HepG2 (cell line): ENCODE results near the gene C2orf92. TPM values are rescaled to one million over a fixed set of nuclear protein-coding genes. Genes with fewer than 3 reads are reported as not detected.

Source experiments
- ARNTL ChIP-seq: sonication (generic); formaldehyde crosslinking; IDR thresholded peaks from 2 replicates; pipeline ENCODE4 v1.4.0; 2020; ENCODE audit warnings: mild to moderate bottlenecking, missing genetic modification reagents
- BHLHE40 ChIP-seq: IDR thresholded peaks from 2 replicates; pipeline ENCODE4 v1.6.1; 2011; ENCODE audit warnings: low read length, improper control_type of control experiment
- CEBPZ ChIP-seq: IDR thresholded peaks from 2 replicates; pipeline ENCODE4 v1.6.1; 2012; ENCODE audit warnings: low read length, improper control_type of control experiment
- CENPBD1 ChIP-seq: sonication (generic); formaldehyde crosslinking; IDR thresholded peaks from 2 replicates; pipeline ENCODE4 v1.8.0; 2022; ENCODE audit warnings: missing genetic modification reagents, low read depth, mild to moderate bottlenecking, borderline replicate concordance
- CREBL2 ChIP-seq: sonication (generic); formaldehyde crosslinking; IDR thresholded peaks from 2 replicates; pipeline ENCODE4 v1.8.1; 2023; ENCODE audit warnings: missing genetic modification reagents, mild to moderate bottlenecking, borderline replicate concordance
- HDAC2 ChIP-seq: sonication (generic); formaldehyde crosslinking; IDR thresholded peaks from 2 replicates; pipeline ENCODE4 v1.4.0; 2020; ENCODE audit warnings: missing genetic modification reagents
- HNF4A ChIP-seq: sonication (generic); formaldehyde crosslinking; IDR thresholded peaks from 2 replicates; pipeline ENCODE4 v1.4.0; 2020; ENCODE audit warnings: missing genetic modification reagents
- HNRNPL ChIP-seq: fragments of 200-400 bp; formaldehyde crosslinking; IDR thresholded peaks from 2 replicates; pipeline ENCODE4 v1.6.1; 2017; ENCODE audit warnings: mild to moderate bottlenecking, low read depth, low read length
- NFIB ChIP-seq: sonication (generic); formaldehyde crosslinking; IDR thresholded peaks from 2 replicates; pipeline ENCODE4 v1.9.0; 2021; ENCODE audit warnings: missing genetic modification reagents, mild to moderate bottlenecking, borderline replicate concordance
- NKX3-1 ChIP-seq: sonication (generic); formaldehyde crosslinking; IDR thresholded peaks from 2 replicates; pipeline ENCODE4 v1.5.0; 2020; ENCODE audit warnings: missing genetic modification reagents
- NR1H2 ChIP-seq: sonication (generic); formaldehyde crosslinking; IDR thresholded peaks from 2 replicates; pipeline ENCODE4 v1.8.1; 2022; ENCODE audit warnings: low read depth, missing genetic modification reagents, borderline replicate concordance
- PHB2 ChIP-seq: fragments of 450-650 bp; IDR thresholded peaks from 2 replicates; pipeline ENCODE4 v1.6.1; 2018; ENCODE audit not compliant: partially characterized antibody
- PLRG1 ChIP-seq: fragments of 450-650 bp; conservative IDR thresholded peaks from 2 replicates; pipeline ENCODE4 v1.6.1; 2016
- RAD21 ChIP-seq: fragments of 450-650 bp; formaldehyde crosslinking; IDR thresholded peaks from 2 replicates; pipeline ENCODE4 v1.5.0; 2020; ENCODE audit warnings: mild to moderate bottlenecking
- SMYD3 ChIP-seq: sonication (generic); formaldehyde crosslinking; IDR thresholded peaks from 2 replicates; pipeline ENCODE4 v1.8.1; 2023; ENCODE audit warnings: mild to moderate bottlenecking, missing genetic modification reagents
- SP2 ChIP-seq: sonication (generic); formaldehyde crosslinking; IDR thresholded peaks from 2 replicates; pipeline ENCODE4 v1.5.1; 2020; ENCODE audit warnings: mild to moderate bottlenecking, missing genetic modification reagents
- ZBTB8A ChIP-seq: sonication (generic); formaldehyde crosslinking; IDR thresholded peaks from 2 replicates; pipeline ENCODE4 v1.4.0; 2020; ENCODE audit warnings: mild to moderate bottlenecking, low read depth, missing genetic modification reagents, borderline replicate concordance
- ZNF17 ChIP-seq: sonication (generic); formaldehyde crosslinking; IDR thresholded peaks from 2 replicates; pipeline ENCODE4 v1.5.0; 2020; ENCODE audit warnings: mild to moderate bottlenecking, missing genetic modification reagents
- ZNF276 ChIP-seq: sonication (generic); formaldehyde crosslinking; IDR thresholded peaks from 2 replicates; pipeline ENCODE4 v1.4.0; 2020; ENCODE audit warnings: mild to moderate bottlenecking, low read depth, missing genetic modification reagents
- ZNF484 ChIP-seq: sonication (generic); formaldehyde crosslinking; IDR thresholded peaks from 2 replicates; pipeline ENCODE4 v1.5.1; 2020; ENCODE audit warnings: mild to moderate bottlenecking, low read depth, missing genetic modification reagents, borderline replicate concordance
- ZNF556 ChIP-seq: sonication (generic); formaldehyde crosslinking; IDR thresholded peaks from 2 replicates; pipeline ENCODE4 v1.4.0; 2020; ENCODE audit warnings: mild to moderate bottlenecking, missing genetic modification reagents, borderline replicate concordance
- ZNF614 ChIP-seq: IDR thresholded peaks from 2 replicates; pipeline ENCODE4 v1.6.1; 2018; ENCODE audit warnings: missing biosample characterization, missing genetic modification reagents, inconsistent platforms, borderline replicate concordance
- ZNF678 ChIP-seq: sonication (generic); formaldehyde crosslinking; IDR thresholded peaks from 2 replicates; pipeline ENCODE4 v1.4.0; 2020; ENCODE audit warnings: mild to moderate bottlenecking, missing genetic modification reagents
- ZNF784 ChIP-seq: sonication (generic); formaldehyde crosslinking; IDR thresholded peaks from 2 replicates; pipeline ENCODE4 v1.5.1; 2020; ENCODE audit warnings: missing genetic modification reagents, mild to moderate bottlenecking, borderline replicate concordance
- polyA plus RNA-seq, 8 experiments: library from polyadenylated mRNA; depleted of rRNA in 3 of 8; stranded (reverse) in 7 of 8; unstranded in 1 of 8; fragments of >200 nt; fragmentation: Illumina TruSeq in 4 of 8; extraction: Trizol in 4 of 8; gene quantifications; 2 replicates each; pipeline versions ENCODE4 v1.2.1 to v1.2.3, GENCODE V29; 2011 to 2016; ENCODE audit warnings: low read depth in 4 of 8, missing spikeins in 1 of 8, mixed read lengths in 1 of 8; ENCODE audit not compliant: insufficient read depth in 1 of 8
- total RNA-seq, 5 experiments: library from RNA; depleted of rRNA; stranded (reverse); fragments of >200 nt; fragmentation: Illumina TruSeq; extraction: Trizol; gene quantifications; 2 replicates each; pipeline ENCODE4 v1.2.3, GENCODE V29; 2016; ENCODE audit warnings: low read depth in 1 of 5

C2orf92 gene
- total and polyA plus RNA-seq, 2 of the 13 experiments (the other 11 are each of a cell fraction or from before 2014, with no cell fraction given) = 4.9 to 5.0 TPM

GRCh38 chr2:97740590-97741182 lies 71.2 kb downstream of the C2orf92 start (continued):
- TF ChIP-seq CEBPZ = no peak
- no peak for TF ChIP-seq NFIB (CRISPR knock-in tag)
- TF ChIP-seq BHLHE40 = no peak
- no peak for TF ChIP-seq NR1H2 (CRISPR knock-in tag)
- no peak for TF ChIP-seq PHB2
- no peak for TF ChIP-seq ZNF678 (CRISPR knock-in tag)
- TF ChIP-seq ZNF614 = no peak
- no peak for TF ChIP-seq ARNTL (CRISPR knock-in tag)
- TF ChIP-seq PLRG1 = no peak
- no peak for TF ChIP-seq ZNF484
- no peak for TF ChIP-seq CENPBD1 (CRISPR knock-in tag)
- TF ChIP-seq ZNF556 = 0 out of 2 replicates have a peak, but pooled peaks have one; percentile 67
- TF ChIP-seq ZNF784 = peak; percentile 53; the same call in 1 of the 2 replicates
- TF ChIP-seq HNRNPL = no peak
- TF ChIP-seq HDAC2 (CRISPR knock-in tag) = 0 out of 2 replicates have a peak, but pooled peaks have one; percentile 36
- no peak for TF ChIP-seq ZBTB8A
- TF ChIP-seq NKX3-1 (CRISPR knock-in tag) = no peak
- no peak for TF ChIP-seq SMYD3 (CRISPR knock-in tag)
- TF ChIP-seq ZNF17 (CRISPR knock-in tag) = no peak
- TF ChIP-seq CREBL2 (CRISPR knock-in tag) = no peak
- TF ChIP-seq RAD21 (CRISPR knock-in tag) = peak; percentile 76
- TF ChIP-seq SP2 (CRISPR knock-in tag) = no peak
- 0 out of 2 replicates have a peak, but pooled peaks have one; percentile 50 for TF ChIP-seq ZNF276
- TF ChIP-seq HNF4A (CRISPR knock-in tag) = 0 out of 2 replicates have a peak, but pooled peaks have one; percentile 19
